ENCODE measurements around the gene ERMN. TPM values are rescaled to one million over a fixed set of nuclear protein-coding genes. Genes with fewer than 3 reads are reported as not detected.
"Not testable (repeated sequence)": the region's sequence is repeated elsewhere in the genome, so short reads cannot be mapped to it uniquely, and the experiment has no call there.

ERMN gene, protein sequence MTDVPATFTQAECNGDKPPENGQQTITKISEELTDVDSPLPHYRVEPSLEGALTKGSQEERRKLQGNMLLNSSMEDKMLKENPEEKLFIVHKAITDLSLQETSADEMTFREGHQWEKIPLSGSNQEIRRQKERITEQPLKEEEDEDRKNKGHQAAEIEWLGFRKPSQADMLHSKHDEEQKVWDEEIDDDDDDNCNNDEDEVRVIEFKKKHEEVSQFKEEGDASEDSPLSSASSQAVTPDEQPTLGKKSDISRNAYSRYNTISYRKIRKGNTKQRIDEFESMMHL
- total RNA-seq (11.9 and 12.6 TPM in 2 replicates), polyA plus RNA-seq (2.7 and 3.5 TPM in 2 replicates), polyA minus RNA-seq (0.43 and 1.4 TPM in 2 replicates)
- 2.3 TPM for total RNA-seq (2013)

DNA sequence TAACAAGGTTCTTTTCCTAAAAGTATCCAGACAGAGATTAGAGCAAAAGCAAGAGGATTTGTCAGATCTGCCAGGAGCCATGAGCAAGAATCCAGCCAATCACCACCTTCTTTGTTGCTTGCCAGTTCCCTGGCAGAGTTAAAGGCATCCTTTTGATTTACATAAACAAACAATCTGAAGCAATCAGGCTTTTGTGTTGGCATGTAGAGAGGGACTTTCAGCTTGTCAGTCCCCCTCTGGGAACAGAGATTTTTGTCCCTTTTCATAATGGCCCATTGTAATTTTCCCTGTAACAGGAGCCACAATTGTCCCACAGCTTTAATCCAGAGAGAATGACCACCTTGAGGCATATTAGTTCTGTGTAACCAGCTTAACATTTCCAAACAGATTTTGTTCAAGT lies at the start of gene ERMN:
Gene ERMN, minus strand, starts transcription at position 39 of the 400 bp plus-strand sequence. CDS start 182 bp downstream, outside the sequence.
- Histone ChIP-seq H3K4me1 (ENCODE audit: control insufficient read depth in 2 of 2, insufficient read depth in 2 of 2, low read length in 2 of 2) (peaks cover 9 to 10% of the 10 kb centered on the region in 2 donors), H3K27me3 (replicated peaks in 1 of 4; ENCODE audit: control extremely low read depth in 1 of 4, control insufficient read depth in 3 of 4, insufficient read depth in 4 of 4, low read length in 3 of 4) (no peaks in the 10 kb centered on the region), H3K27ac (ENCODE audit: low read length in 2 of 2) (no peak within 1 kb of the TSS), H2AFZ (ENCODE audit: insufficient read depth, low read depth, low read length, poor library complexity, severe bottlenecking) (no peak within 1 kb of the TSS), H3K36me3 (replicated peaks in 1 of 2; ENCODE audit: control extremely low read depth in 1 of 2, control insufficient read depth in 1 of 2, extremely low read depth in 1 of 2, insufficient read depth in 2 of 2, low read length in 1 of 2) (peaks cover 0 to 4% of the 10 kb centered on the region in 2 experiments), H4K20me1 (ENCODE audit: control insufficient read depth, insufficient read depth, low read length, poor library complexity, severe bottlenecking) (no peaks in the 10 kb centered on the region), H3K9me3 (ENCODE audit: control extremely low read depth in 1 of 3, control insufficient read depth in 2 of 3, insufficient read depth in 1 of 3, low read length in 2 of 3) (no peaks in the 10 kb centered on the region), H3K4me3 (ENCODE audit: control extremely low read depth in 1 of 5, extremely low read depth in 1 of 5, insufficient read depth in 1 of 5, low read depth in 2 of 5, low read length in 4 of 5) (no peak within 1 kb of the TSS), H3K4me2 (replicated peaks; ENCODE audit: low read depth, low read length, poor library complexity, severe bottlenecking) (no peak within 1 kb of the TSS), H3K9ac (ENCODE audit: low read length) (no peak within 1 kb of the TSS), H3K79me2 (ENCODE audit: control insufficient read depth, insufficient read depth, low read length) (no peaks in the 10 kb centered on the region)
- H3K27ac Mint-ChIP-seq, result no peak within 1 kb of the TSS
- no peak within 1 kb of the TSS for H3K4me3 Mint-ChIP-seq
- CTCF ChIA-PET, result interaction anchor here (1.1 to 7.6 kb wide), 20 partner anchors 9 to 270 kb away, joined by 3 to 157 read pairs (median 12); partner anchors contain the start of gene CYTIP
- TF ChIP-seq EZH2 (IDR thresholded peaks at IDR 0.05; ENCODE audit: borderline replicate concordance, insufficient read depth, low read depth, low read length, poor library complexity, severe bottlenecking), result no peak
- TF ChIP-seq, protein P1, sequence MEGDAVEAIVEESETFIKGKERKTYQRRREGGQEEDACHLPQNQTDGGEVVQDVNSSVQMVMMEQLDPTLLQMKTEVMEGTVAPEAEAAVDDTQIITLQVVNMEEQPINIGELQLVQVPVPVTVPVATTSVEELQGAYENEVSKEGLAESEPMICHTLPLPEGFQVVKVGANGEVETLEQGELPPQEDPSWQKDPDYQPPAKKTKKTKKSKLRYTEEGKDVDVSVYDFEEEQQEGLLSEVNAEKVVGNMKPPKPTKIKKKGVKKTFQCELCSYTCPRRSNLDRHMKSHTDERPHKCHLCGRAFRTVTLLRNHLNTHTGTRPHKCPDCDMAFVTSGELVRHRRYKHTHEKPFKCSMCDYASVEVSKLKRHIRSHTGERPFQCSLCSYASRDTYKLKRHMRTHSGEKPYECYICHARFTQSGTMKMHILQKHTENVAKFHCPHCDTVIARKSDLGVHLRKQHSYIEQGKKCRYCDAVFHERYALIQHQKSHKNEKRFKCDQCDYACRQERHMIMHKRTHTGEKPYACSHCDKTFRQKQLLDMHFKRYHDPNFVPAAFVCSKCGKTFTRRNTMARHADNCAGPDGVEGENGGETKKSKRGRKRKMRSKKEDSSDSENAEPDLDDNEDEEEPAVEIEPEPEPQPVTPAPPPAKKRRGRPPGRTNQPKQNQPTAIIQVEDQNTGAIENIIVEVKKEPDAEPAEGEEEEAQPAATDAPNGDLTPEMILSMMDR (IDR thresholded peaks at IDR 0.05), result no peak
- DNase-seq (no peak), ATAC-seq (ENCODE audit: low read depth) (no peak)
- intact Hi-C loops (cut with micrococcal nuclease), result loop anchor here (2.0 to 10.0 kb wide), 2 partner anchors 95 to 549 kb away; partner anchors contain the start of gene ACVR1
- H3K9me3 Mint-ChIP-seq (ENCODE audit: insufficient read depth), result no peaks in the 10 kb centered on the region
- no peaks in the 10 kb centered on the region for H3K27me3 Mint-ChIP-seq
- peaks cover 14% of the 10 kb centered on the region for H3K4me1 Mint-ChIP-seq
- POLR2A ChIA-PET, result no interaction called here

DNA sequence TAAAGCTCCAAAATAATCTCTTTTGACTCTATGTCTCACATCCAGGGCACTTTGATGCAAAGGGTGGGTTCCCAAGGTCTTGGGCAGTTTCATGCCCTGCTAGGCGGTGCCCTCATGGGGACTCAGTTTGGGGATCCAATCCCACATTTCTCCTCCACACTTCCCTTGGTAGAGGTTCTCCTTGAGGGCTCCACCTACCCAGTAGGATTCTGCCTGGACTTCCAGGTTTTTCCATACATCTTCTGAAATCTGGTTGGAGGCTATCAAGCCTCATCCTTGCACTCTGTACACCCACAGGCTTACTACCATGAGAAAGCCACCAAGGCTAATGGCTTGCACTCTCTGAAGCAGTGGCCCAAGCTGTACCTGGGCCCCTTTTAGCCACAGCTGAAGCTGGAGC lies 49.8 kb upstream of the ERMN start:
- Mint-ChIP-seq H3K4me1 (peaks cover 4% of the 10 kb centered on the region), H3K27me3 (no peaks in the 10 kb centered on the region), H3K4me3 (no peak overlapping the region), H3K9me3 (ENCODE audit: insufficient read depth) (peaks cover 17% of the 10 kb centered on the region), H3K27ac (no peak overlapping the region)
- Histone ChIP-seq H3K9me3 (ENCODE audit: control extremely low read depth in 1 of 3, control insufficient read depth in 2 of 3, insufficient read depth in 1 of 3, low read length in 2 of 3) (peaks cover 0 to 24% (median 21%) of the 10 kb centered on the region in 3 donors), H2AFZ (ENCODE audit: insufficient read depth, low read depth, low read length, poor library complexity, severe bottlenecking) (no peak overlapping the region), H3K4me3 (ENCODE audit: control extremely low read depth in 1 of 5, extremely low read depth in 1 of 5, insufficient read depth in 1 of 5, low read depth in 2 of 5, low read length in 4 of 5) (no peak overlapping the region), H3K79me2 (ENCODE audit: control insufficient read depth, insufficient read depth, low read length) (no peaks in the 10 kb centered on the region), H3K4me1 (ENCODE audit: control insufficient read depth in 2 of 2, insufficient read depth in 2 of 2, low read length in 2 of 2) (peaks cover 0 to 3% of the 10 kb centered on the region in 2 donors), H3K27me3 (replicated peaks in 1 of 4; ENCODE audit: control extremely low read depth in 1 of 4, control insufficient read depth in 3 of 4, insufficient read depth in 4 of 4, low read length in 3 of 4) (no peaks in the 10 kb centered on the region), H4K20me1 (ENCODE audit: control insufficient read depth, insufficient read depth, low read length, poor library complexity, severe bottlenecking) (no peaks in the 10 kb centered on the region), H3K27ac (ENCODE audit: low read length in 2 of 2) (no peak overlapping the region), H3K9ac (ENCODE audit: low read length) (no peak overlapping the region), H3K36me3 (replicated peaks in 1 of 2; ENCODE audit: control extremely low read depth in 1 of 2, control insufficient read depth in 1 of 2, extremely low read depth in 1 of 2, insufficient read depth in 2 of 2, low read length in 1 of 2) (peaks cover 0 to 3% of the 10 kb centered on the region in 2 experiments), H3K4me2 (replicated peaks; ENCODE audit: low read depth, low read length, poor library complexity, severe bottlenecking) (no peak overlapping the region)
- WGBS (ENCODE audit: insufficient coverage), result 100% methylated on average over 1 of the region's 1 CpG
- ChIA-PET POLR2A (no interaction called here), CTCF (interaction anchor here (1.4 kb wide), 1 partner anchor 10 kb away, joined by 3 read pairs; no protein-coding TSS in a partner anchor)
- DNase-seq, result no peak
- no peak for TF ChIP-seq EZH2 (IDR thresholded peaks at IDR 0.05; ENCODE audit: borderline replicate concordance, insufficient read depth, low read depth, low read length, poor library complexity, severe bottlenecking)
- TF ChIP-seq, protein P1 (IDR thresholded peaks at IDR 0.05), result no peak
- ATAC-seq (ENCODE audit: low read depth), result no peak
- intact Hi-C loops (cut with micrococcal nuclease), result no loop called here

DNA sequence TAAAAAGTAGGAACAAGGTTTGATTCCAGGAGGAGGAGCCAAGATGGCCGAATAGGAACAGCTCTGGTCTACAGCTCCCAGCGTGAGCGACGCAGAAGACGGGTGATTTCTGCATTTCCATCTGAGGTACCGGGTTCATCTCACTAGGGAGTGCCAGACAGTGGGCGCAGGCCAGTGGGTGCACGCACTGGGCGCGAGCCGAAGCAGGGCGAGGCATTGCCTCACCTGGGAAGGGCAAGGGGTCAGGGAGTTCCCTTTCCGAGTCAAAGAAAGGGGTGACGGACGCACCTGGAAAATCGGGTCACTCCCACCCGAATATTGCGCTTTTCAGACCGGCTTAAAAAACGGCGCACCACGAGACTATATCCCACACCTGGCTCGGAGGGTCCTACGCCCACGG lies 42.9 kb upstream of the ERMN start:
- H3K4me2 ChIP-seq (replicated peaks; ENCODE audit: low read depth, low read length, poor library complexity, severe bottlenecking); H3K9me3 ChIP-seq (ENCODE audit: control extremely low read depth in 1 of 3, control insufficient read depth in 2 of 3, insufficient read depth in 1 of 3, low read length in 2 of 3); H3K4me3 Mint-ChIP-seq; H3K27ac Mint-ChIP-seq; H3K27me3 ChIP-seq (replicated peaks in 1 of 4; ENCODE audit: control extremely low read depth in 1 of 4, control insufficient read depth in 3 of 4, insufficient read depth in 4 of 4, low read length in 3 of 4); H4K20me1 ChIP-seq (ENCODE audit: control insufficient read depth, insufficient read depth, low read length, poor library complexity, severe bottlenecking); H3K36me3 ChIP-seq (replicated peaks in 1 of 2; ENCODE audit: control extremely low read depth in 1 of 2, control insufficient read depth in 1 of 2, extremely low read depth in 1 of 2, insufficient read depth in 2 of 2, low read length in 1 of 2); CTCF ChIA-PET; H3K27me3 Mint-ChIP-seq; DNase-seq; H2AFZ ChIP-seq (ENCODE audit: insufficient read depth, low read depth, low read length, poor library complexity, severe bottlenecking); H3K27ac ChIP-seq (ENCODE audit: low read length in 2 of 2); H3K79me2 ChIP-seq (ENCODE audit: control insufficient read depth, insufficient read depth, low read length); POLR2A ChIA-PET; intact Hi-C loops (cut with micrococcal nuclease); H3K4me3 ChIP-seq (ENCODE audit: control extremely low read depth in 1 of 5, extremely low read depth in 1 of 5, insufficient read depth in 1 of 5, low read depth in 2 of 5, low read length in 4 of 5); H3K9me3 Mint-ChIP-seq (ENCODE audit: insufficient read depth); H3K9ac ChIP-seq (ENCODE audit: low read length); ATAC-seq (ENCODE audit: low read depth): not testable (repeated sequence)
- H3K4me1 ChIP-seq (ENCODE audit: control insufficient read depth in 2 of 2, insufficient read depth in 2 of 2, low read length in 2 of 2), result peaks cover 11 to 14% of the 10 kb centered on the region in 2 donors
- WGBS (ENCODE audit: insufficient coverage), result no CpG with 5 or more reads among the region's 25 CpGs
- H3K4me1 Mint-ChIP-seq, result peaks cover 14% of the 10 kb centered on the region
